GM18502 (cell line): ENCODE results near the gene XRCC4.
A peak's percentile ranks its signal among the peaks of the same experiment; 100 is the strongest.
"Not testable (repeated sequence)": the region's sequence is repeated elsewhere in the genome, so short reads cannot be mapped to it uniquely, and the experiment has no call there.

Experiments
- ATAC-seq: cut with Tn5 transposase; IDR thresholded peaks from one replicate; pipeline ENCODE4 v1.9.1; 2021; ENCODE audit warnings: mild to moderate bottlenecking; ENCODE audit not compliant: unreplicated experiment, poor library complexity

XRCC4 gene

GRCh38 chr5:83323557-83324180 is 246.3 kb downstream of the XRCC4 start:
- no peak for ATAC-seq

GRCh38 chr5:83331842-83332241 is 254.5 kb downstream of the XRCC4 start:
- ATAC-seq, result no peak

GRCh38 chr5:83337453-83338035 is 260.2 kb downstream of the XRCC4 start:
- ATAC-seq, result no peak

GRCh38 chr5:83340511-83340918 is 263.2 kb downstream of the XRCC4 start:
- no peak for ATAC-seq

GRCh38 chr5:83341815-83342334 is 264.5 kb downstream of the XRCC4 start:
- ATAC-seq, result no peak

- ATAC-seq, result no peak
Observed at GRCh38 chr5:83342465-83342864, 265.1 kb downstream of the XRCC4 start.

GRCh38 chr5:83343299-83343698 is 266.0 kb downstream of the XRCC4 start:
- ATAC-seq, result no peak

GRCh38 chr5:83345423-83345822 is 268.1 kb downstream of the XRCC4 start:
- no peak for ATAC-seq

GRCh38 chr5:83348281-83348780 is 271.0 kb downstream of the XRCC4 start:
- no peak for ATAC-seq

GRCh38 chr5:83353231-83353630 is 275.9 kb downstream of the XRCC4 start:
- ATAC-seq, result no peak

GRCh38 chr5:83353774-83354173 is 276.4 kb downstream of the XRCC4 start:
- ATAC-seq, result no peak

GRCh38 chr5:83354958-83355357 is 277.6 kb downstream of the XRCC4 start:
- ATAC-seq, result no peak

GRCh38 chr5:83355482-83356014 is 278.2 kb downstream of the XRCC4 start:
- not testable (repeated sequence) for ATAC-seq

GRCh38 chr5:83357621-83358231 is 280.4 kb downstream of the XRCC4 start:
- peak; percentile 57 for ATAC-seq

GRCh38 chr5:83360573-83360972 is 283.2 kb downstream of the XRCC4 start:
- no peak for ATAC-seq

- no peak for ATAC-seq
Observed at GRCh38 chr5:83362526-83362925, 285.2 kb downstream of the XRCC4 start.

GRCh38 chr5:83363111-83363885 is 286.0 kb downstream of the XRCC4 start:
- no peak for ATAC-seq

GRCh38 chr5:83363886-83364275 is 286.5 kb downstream of the XRCC4 start:
- ATAC-seq, result no peak

- ATAC-seq, result peak; percentile 72
Observed at GRCh38 chr5:83364312-83365299, 287.3 kb downstream of the XRCC4 start.
